Gastroesophageal sphincter (tissue), 3 donors: ENCODE results near the gene PNCK.

Experiments
- CTCF ChIP-seq, 4 experiments: fragments of 200-600 bp in 2 of 4; fragments of 450-650 bp in 2 of 4; sonication (generic) in 1 of 4; IDR thresholded peaks; one replicate each; pipeline ENCODE4 v1.5.1; 2017 to 2019; ENCODE audit warnings: antibody characterized with exemption in 4 of 4, mild to moderate bottlenecking in 2 of 4, moderate library complexity in 2 of 4
- POLR2A ChIP-seq, 2 donors: fragments of 450-650 bp; IDR thresholded peaks; one replicate each; pipeline ENCODE4 v1.6.1; 2017; ENCODE audit warnings: antibody characterized with exemption in 2 of 2, mild to moderate bottlenecking in 2 of 2, moderate library complexity in 1 of 2

GRCh38 chrX:153708415-153708814 is 34.8 kb upstream of the PNCK start:
- TF ChIP-seq CTCF (IDR thresholded peaks at IDR 0.05) = peak in 3 of 4 experiments; percentile 70 to 78 (median 76)
- no peak for TF ChIP-seq POLR2A (IDR thresholded peaks at IDR 0.05)
